ENCODE measurements around the gene CDKAL1. TPM values are rescaled to one million over a fixed set of nuclear protein-coding genes. Genes with fewer than 3 reads are reported as not detected.

CDKAL1 gene
- total RNA-seq, 4 donors from 2014 or later, result 15.2 to 17.9 (median 17.1) TPM

GRCh38 chr6:21149470-21149869, 615.2 kb downstream of the CDKAL1 start:
- no peak for TF ChIP-seq CTCF (IDR thresholded peaks at IDR 0.05; ENCODE audit: low read depth)

GRCh38 chr6:21150667-21151066, 616.4 kb downstream of the CDKAL1 start:
- no peak for TF ChIP-seq CTCF (IDR thresholded peaks at IDR 0.05; ENCODE audit: low read depth)

GRCh38 chr6:21151119-21151518, 616.9 kb downstream of the CDKAL1 start:
- TF ChIP-seq CTCF (IDR thresholded peaks at IDR 0.05; ENCODE audit: low read depth), result no peak

GRCh38 chr6:21151530-21151929, 617.3 kb downstream of the CDKAL1 start:
- no peak for TF ChIP-seq CTCF (IDR thresholded peaks at IDR 0.05; ENCODE audit: low read depth)

GRCh38 chr6:21157186-21157929, 623.1 kb downstream of the CDKAL1 start:
- TF ChIP-seq CTCF (IDR thresholded peaks at IDR 0.05; ENCODE audit: low read depth), result no peak

- TF ChIP-seq CTCF (IDR thresholded peaks at IDR 0.05; ENCODE audit: low read depth), result no peak
These were observed 623.9 kb downstream of the CDKAL1 start for GRCh38 chr6:21158149-21158548.

- TF ChIP-seq CTCF (IDR thresholded peaks at IDR 0.05; ENCODE audit: low read depth), result no peak
These were observed 624.6 kb downstream of the CDKAL1 start for GRCh38 chr6:21158873-21159272.
